ENCODE data around the gene DHX40.
A peak's percentile ranks its signal among the peaks of the same experiment; 100 is the strongest.
"Not testable (repeated sequence)": the region's sequence is repeated elsewhere in the genome, so short reads cannot be mapped to it uniquely, and the experiment has no call there.

DHX40 gene

GRCh38 chr17:59643159-59644140, 78.0 kb downstream of the DHX40 start:
- TF ChIP-seq CTCF (conservative IDR thresholded peaks at IDR 0.05) = no peak
- peak overlapping the region; percentile 80 for H3K27ac ChIP-seq

DNA sequence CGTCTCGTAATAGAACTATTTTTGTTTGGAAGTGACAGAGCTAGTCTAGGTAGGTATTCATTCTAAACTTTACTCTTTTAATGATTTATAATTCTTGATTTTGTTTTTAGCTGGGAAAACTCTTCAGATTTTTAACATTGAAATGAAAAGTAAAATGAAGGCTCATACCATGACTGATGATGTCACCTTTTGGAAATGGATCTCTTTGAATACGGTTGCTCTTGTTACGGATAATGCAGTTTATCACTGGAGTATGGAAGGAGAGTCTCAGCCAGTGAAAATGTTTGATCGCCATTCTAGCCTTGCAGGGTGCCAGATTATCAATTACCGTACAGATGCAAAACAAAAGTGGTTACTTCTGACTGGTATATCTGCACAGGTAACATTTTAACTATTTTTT, 81.9 kb downstream of the DHX40 start:
- H3K27ac ChIP-seq = no peak overlapping the region

DNA sequence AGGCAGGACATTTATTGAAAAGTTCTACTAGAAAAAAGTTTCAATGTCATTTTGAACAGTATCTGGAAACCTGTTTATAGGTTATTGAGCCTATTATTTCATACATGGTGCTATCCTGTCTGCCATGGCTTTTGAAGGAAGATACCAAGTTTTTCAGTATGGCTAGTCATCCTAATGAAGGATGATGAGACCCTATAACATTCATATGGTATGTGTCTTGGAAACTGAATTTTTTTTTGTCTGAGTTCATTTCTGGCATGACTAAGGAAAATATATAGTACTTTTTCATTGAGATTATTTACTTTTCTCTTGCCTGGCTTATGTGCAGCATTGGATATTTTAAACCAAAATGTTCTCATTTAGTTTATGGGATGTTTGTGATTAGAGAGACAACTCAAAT, 84.5 kb downstream of the DHX40 start:
- no peak overlapping the region for H3K27ac ChIP-seq
- no peak for TF ChIP-seq CTCF (conservative IDR thresholded peaks at IDR 0.05)

More for the DNA sequence above, 81.9 kb downstream of the DHX40 start:
- no peak for TF ChIP-seq CTCF (conservative IDR thresholded peaks at IDR 0.05)

DNA sequence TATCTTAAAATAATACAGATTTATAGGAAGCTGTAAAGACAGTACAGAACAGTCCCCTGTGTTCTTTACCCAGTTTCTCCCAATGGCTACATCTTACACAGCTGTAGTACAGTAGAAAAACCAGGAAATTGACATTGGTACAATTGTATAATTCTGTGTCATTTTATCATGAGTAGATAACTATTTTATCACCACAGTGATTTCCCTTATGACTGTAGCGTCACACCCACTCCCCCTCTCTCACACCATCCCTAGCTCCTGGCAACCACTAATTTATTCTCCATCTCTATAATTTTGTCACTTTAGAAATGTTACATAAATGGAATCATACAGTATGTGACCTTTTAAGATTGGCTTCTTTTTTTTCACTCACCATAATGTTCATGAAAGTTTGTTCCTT, 85.2 kb downstream of the DHX40 start:
- no peak overlapping the region for H3K27ac ChIP-seq
- TF ChIP-seq CTCF (conservative IDR thresholded peaks at IDR 0.05) = no peak

- no peak for TF ChIP-seq CTCF (conservative IDR thresholded peaks at IDR 0.05)
- H3K27ac ChIP-seq = no peak overlapping the region
Measured at GRCh38 chr17:59651346-59651745, 85.9 kb downstream of the DHX40 start.

DNA sequence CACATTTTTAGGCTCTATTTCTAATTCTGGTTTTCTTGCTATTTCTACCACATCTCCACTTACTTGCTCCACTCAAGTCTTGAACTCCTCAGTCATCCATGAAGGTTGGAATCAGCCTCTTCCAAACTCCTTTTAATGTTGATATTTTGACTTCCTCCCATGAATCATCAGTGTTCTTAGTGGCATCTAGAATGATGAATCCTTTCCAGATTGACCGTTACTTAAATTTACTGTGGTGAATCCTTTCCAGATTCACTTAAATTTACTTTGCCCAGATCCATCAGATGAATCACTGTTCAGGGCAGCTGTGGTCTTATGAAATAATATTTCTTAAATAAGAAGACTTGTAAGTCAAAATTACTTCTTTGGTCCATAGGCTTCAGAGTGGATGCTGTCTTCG, 86.7 kb downstream of the DHX40 start:
- no peak for TF ChIP-seq CTCF (conservative IDR thresholded peaks at IDR 0.05)
- no peak overlapping the region for H3K27ac ChIP-seq

DNA sequence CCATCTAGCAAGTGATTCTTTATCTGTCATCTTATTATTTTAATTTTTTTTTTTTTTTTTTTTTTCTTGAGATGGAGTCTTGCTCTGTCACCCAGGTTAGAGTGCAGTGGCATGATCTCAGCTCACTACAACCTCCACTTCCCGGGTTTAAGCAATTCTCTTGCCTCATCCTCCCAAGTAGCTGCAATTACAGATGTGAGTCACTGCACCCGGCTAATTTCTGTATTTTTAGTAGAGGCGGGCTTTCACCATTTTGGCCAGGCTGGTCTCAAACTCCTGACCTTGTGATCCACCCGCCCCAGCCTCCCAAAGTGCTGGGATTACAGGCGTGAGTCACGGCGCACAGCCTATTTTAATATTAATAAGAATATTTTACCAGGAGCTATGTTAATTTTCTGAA, 91.2 kb downstream of the DHX40 start:
- H3K27ac ChIP-seq = not testable (repeated sequence)
